HT1080 (cell line): ENCODE results near the gene THAP4. TPM values are rescaled to one million over a fixed set of nuclear protein-coding genes. Genes with fewer than 3 reads are reported as not detected.
"Not testable (repeated sequence)": the region's sequence is repeated elsewhere in the genome, so short reads cannot be mapped to it uniquely, and the experiment has no call there.

Experiments
- DNase-seq: peaks from one replicate; pipeline ENCODE4 v3.0.0-alpha.2; 2015; ENCODE audit warnings: low read depth
- total RNA-seq: library from RNA; depleted of rRNA; stranded (reverse); fragments of >200 nt; shearing (Covaris generic); gene quantifications from 2 replicates; pipeline ENCODE4 v1.2.3, GENCODE V29; 2014

THAP4 gene
- total RNA-seq, 1 experiment from 2014 or later: 103 TPM

- not testable (repeated sequence) for DNase-seq
Observed at GRCh38 chr2:241590496-241591455, 46.2 kb downstream of the THAP4 start.

- not testable (repeated sequence) for DNase-seq
Observed at GRCh38 chr2:241589863-241590262, 47.1 kb downstream of the THAP4 start.

GRCh38 chr2:241586564-241587264 is 50.2 kb downstream of the THAP4 start:
- DNase-seq: no peak

GRCh38 chr2:241584436-241584835 is 52.5 kb downstream of the THAP4 start:
- DNase-seq: peak; percentile 48

GRCh38 chr2:241582806-241583205 is 54.2 kb downstream of the THAP4 start:
- no peak for DNase-seq

GRCh38 chr2:241582328-241582727 is 54.6 kb downstream of the THAP4 start:
- no peak for DNase-seq

GRCh38 chr2:241579281-241579680 is 57.7 kb downstream of the THAP4 start:
- no peak for DNase-seq

GRCh38 chr2:241577413-241578122 is 59.4 kb downstream of the THAP4 start:
- no peak for DNase-seq

- DNase-seq: no peak
Observed at GRCh38 chr2:241576293-241576654, 60.7 kb downstream of the THAP4 start.

GRCh38 chr2:241575624-241576292 is 61.2 kb downstream of the THAP4 start:
- DNase-seq: no peak

GRCh38 chr2:241574911-241575623 is 61.9 kb downstream of the THAP4 start:
- DNase-seq: no peak

- no peak for DNase-seq
Observed at GRCh38 chr2:241573741-241574140, 63.2 kb downstream of the THAP4 start.

- not testable (repeated sequence) for DNase-seq
Observed at GRCh38 chr2:241572915-241573651, 63.9 kb downstream of the THAP4 start.

GRCh38 chr2:241571821-241572620 is 64.9 kb downstream of the THAP4 start:
- DNase-seq: no peak

- no peak for DNase-seq
Observed at GRCh38 chr2:241570961-241571581, 65.9 kb downstream of the THAP4 start.

- no peak for DNase-seq
Observed at GRCh38 chr2:241569831-241570281, 67.1 kb downstream of the THAP4 start.

- no peak for DNase-seq
Observed at GRCh38 chr2:241568726-241569125, 68.2 kb downstream of the THAP4 start.

- DNase-seq: no peak
Observed at GRCh38 chr2:241567776-241568175, 69.2 kb downstream of the THAP4 start.
